Activated CD4-positive, alpha-beta T cell treated with anti-CD3 and anti-CD28 coated beads, Interleukin-2, Interleukin-4, amounts not matched to agents 100 ng/mL and 50 ng/mL, durations not matched to agents 16 hours and 8 hours (primary cell): ENCODE data around the gene CRY1.
"Not testable (repeated sequence)": the region's sequence is repeated elsewhere in the genome, so short reads cannot be mapped to it uniquely, and the experiment has no call there.

ENCODE experiments used
- DNase-seq: peaks from one replicate; pipeline ENCODE4 v3.0.0-alpha.2; 2020; ENCODE audit warnings: low spot score

The CRY1 gene

DNA sequence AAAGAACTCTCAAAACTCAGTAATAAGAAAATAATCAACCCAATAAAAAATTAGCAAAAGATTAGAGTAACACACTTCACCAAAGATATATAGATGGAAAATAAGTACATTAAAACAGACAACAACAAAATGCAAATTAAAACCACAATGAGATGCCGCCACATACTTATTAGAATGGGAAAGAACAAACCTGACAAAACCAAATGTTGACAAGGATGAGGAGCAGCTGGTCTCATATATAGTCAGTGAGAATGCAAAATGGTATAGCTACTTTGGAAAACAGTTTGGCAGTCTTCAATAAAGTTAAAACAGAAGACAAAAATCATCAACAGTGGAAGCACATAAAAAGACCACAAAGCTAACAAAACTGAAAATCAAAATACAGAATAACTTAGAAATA lies 29.1 kb downstream of the CRY1 start:
- DNase-seq, result no peak

DNA sequence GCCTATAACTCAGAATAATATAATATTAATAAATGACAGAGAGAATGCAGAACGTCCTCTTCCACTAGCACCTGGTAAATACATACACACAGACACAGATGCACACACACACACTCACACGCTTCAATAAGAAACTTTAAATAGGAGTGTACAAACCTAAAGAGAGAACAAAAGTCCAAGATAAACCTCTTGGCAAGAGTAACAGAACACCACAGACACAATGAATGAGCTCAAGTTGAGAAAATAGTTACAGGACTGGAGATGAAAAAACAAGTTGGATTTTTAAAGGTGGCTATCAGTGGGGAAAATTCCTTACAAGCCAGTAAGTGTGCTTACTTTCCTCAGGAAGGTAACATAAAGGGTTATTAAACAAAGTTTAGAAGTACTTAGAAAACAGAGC lies 35.2 kb downstream of the CRY1 start:
- no peak for DNase-seq

DNA sequence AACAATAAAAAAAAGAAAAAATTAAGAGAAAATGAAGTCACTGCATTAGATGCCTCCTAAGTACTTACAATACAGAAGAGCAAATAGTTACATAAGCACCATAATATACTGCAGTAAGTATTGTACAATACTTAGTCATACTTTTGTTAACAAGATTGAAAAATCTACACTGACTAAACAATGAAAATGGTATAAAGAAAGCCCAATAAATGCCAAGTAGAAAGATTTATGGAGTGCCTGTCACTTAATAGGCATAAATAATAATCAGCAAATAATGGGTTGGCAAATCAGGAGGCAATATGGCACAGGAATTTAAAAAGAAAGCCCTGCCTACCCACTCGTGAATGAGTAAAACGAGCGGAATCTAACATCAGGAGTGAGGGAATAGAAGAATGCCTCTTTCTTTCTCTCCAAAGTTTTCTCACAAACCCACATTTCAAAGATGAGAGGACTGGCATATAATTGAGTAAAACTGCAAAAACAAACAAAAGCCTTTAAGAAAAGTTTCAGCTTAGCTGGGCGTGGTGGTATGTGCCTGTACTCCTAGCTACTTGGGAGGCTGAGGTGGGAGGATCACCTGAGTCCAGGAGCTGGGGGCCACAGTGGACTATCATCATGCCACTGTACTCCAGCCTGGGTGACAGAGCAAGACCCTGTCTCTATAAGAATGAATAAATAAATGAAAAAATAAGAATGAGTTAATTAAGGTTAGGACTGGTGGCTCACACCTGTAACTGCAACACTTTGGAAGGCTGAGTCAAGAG lies 36.1 kb downstream of the CRY1 start:
- no peak for DNase-seq

DNA sequence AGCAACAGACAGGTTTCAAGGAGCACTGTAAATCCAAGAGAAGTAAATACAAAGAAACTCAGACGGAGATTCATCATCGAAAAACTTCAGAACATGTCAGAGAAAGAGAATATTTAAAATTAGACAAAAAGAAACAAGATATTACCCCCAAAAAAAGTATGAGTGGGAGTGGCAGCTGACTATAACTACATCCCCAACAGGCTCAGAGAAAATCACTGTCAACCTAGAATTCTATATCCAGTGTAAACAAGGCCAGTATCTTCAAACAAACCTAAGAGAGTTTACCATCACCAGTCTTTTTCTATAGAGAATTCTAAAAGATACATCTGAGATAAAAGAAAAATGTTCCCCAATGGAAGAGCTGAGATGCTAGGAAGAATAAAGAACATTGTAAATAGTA lies 39.6 kb downstream of the CRY1 start:
- DNase-seq, result no peak

- DNase-seq, result no peak
Measured at GRCh38 chr12:107045186-107045585, 48.2 kb downstream of the CRY1 start.

DNA sequence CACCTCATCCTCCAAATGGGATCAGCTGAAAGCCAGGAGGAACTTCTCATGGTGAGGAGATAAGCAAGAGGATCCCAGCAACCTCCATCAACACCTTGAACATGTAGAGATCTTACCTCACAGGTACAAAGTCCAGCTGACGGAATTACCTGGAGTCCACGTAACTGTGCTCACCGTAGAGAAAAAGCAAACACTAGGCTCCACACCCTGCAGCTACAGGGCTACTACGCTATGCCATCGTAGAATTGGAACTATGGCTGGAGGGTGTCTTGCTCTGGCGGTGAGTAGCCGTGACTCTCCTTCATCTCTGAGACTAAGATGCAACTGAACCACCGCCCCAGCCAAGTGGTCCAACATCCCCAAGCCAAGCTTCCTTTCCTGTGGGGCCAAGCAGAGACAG lies 50.5 kb downstream of the CRY1 start:
- DNase-seq, result no peak

- DNase-seq, result no peak
Measured at GRCh38 chr12:107035733-107036132, 57.6 kb downstream of the CRY1 start.

DNA sequence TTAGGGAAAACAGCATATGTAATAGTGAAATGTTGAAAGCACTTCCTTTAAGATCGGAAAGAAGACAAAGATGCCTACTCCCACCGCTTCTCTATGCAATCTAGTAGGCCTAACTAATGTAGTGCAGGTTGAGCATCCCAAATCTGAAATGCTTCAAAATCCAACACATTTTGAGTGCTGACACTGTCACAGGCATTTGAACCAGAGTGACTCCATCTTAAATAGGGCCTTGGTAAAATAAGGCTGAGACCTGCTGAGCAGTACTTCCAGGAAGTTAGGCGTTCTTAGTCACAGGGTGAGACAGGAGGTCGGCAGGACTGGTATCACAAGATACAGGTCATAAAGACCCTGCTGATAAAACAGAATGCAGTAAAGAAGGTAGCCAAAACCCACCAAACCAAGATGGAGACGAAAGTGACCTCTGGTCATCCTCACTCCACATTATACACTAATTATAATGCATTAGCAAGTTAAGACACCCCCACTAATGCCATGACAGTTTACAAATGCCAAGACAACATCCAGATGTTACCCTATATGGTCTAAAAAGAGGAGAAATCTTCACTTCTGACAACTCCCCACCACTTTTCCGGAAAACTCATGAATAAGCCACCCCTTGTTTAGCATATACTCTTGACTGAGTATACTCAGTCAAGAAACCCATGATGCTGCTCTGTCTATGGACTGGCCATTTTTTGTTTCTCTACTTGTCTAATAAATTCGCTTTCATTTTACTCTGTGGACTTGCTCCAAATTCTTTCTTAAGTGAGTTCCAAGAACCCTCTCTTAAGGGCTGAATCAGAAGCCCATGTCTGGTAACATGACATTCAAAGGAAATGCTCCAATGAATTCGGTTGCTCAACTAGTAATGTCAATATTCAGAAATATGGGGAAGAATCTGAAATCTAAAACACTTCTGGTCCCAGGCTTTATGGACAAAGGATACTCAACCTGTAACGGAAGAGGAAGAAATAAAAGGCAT lies 59.3 kb downstream of the CRY1 start:
- no peak for DNase-seq

- no peak for DNase-seq
Measured at GRCh38 chr12:107032266-107032665, 61.1 kb downstream of the CRY1 start.

DNA sequence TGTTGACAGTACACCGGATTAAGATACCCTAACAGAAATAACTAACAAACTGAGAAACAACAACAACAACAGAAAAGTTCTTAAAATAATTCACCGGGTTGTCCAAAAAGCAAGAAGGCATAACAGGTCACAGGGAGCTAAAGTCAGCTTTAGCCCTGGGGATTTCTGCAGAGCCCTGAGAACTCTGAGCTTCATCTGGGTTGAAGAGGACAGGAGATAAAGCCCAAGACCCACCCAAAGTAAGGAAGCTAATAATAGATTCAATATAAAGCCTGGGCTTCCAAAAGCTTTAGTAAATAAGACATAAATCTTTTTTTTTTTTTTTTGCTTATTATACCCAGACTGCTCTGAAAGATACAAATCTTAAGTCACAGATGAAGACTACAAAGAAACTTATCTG lies 62.3 kb downstream of the CRY1 start:
- DNase-seq, result no peak

DNA sequence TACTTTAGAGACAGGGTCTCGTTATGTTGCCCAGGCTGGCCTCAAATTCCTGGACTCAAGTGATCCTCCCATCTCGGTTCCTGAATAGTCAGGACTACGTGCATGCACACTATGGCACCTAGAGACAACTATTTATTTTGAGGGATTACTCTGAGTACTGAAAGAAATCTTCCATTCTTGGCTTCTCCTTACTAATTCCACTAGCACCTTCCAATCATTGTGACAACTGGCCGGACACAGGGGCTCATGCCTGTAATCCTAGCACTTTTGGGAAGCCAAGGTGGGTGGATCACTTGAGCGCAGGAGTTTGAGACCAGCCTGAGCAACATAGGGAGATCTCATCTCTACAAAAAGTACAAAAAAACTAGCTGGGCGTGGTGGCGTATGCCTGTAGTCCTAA lies 64.3 kb downstream of the CRY1 start:
- DNase-seq, result no peak

DNA sequence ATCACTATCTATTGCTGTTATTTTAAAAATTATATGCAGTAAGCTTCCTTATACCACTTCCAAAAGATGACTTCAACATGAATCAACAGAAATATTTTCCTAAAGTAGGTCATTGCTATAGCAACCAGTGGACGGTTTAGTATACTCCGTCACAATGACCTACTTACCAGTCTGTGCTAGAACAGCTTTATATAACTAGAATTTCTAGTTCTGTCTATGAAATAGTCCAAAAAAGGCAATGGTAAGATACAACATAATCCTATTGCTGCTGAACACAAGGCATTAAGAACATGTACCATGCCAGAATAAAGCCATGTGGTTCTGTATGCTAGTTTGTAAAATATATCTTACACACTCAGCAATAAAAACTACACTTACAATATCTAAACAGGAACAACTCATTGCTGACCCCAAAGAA lies 65.7 kb downstream of the CRY1 start:
- DNase-seq, result peak; percentile 43

DNA sequence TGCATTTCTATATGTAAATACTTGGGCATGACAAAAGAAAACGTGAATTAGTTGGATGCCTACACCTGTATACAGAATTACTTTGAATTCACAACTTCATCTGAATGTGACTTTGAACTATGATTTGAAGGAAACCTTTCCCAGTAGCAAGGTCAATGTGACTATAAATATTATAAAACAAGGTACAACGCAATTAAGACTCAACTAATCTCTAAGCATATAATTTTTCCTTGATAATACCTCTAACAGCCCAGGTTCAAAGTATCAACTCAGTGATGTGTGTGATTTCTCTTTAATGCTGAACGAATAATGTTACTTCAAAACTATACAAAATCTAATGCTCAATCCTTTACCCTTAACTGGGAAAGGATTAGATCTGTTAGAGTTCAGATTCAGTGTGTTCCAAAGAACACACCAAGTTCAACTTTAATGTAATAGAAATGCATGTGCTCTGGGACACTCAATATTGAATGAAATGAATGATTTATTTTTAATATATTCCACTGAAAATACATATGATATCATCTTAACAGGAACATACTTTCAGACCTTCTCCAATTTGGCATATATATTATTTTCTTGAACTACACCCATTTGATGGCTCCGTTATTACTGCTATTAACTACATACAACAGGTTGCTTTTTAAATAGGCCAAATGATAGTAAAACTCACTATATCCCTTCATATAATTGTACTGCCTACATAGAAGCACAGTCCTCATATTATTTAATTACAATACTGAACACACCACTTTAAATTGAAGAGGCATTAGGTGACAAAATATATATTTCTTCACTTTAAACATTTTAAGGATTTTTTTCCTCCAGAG lies 66.3 kb downstream of the CRY1 start:
- no peak for DNase-seq

DNA sequence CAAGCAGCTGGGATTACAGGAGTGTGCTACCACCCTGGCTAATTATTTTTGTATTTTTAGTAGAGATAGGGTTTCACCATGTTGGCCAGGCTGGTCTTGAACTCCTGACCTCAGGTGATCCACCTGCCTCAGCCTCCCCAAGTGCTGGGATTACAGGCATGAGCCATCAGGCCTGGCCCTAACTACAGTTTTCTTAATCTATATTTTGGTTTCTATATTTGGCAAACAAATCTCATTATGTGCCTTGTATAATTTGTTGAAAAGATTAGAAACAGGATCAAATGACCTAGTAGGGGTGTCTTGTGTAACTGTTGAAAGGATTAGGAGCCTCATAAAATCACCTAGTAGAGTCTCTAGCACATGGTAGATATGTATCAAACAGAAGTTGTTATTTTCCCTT lies 67.0 kb downstream of the CRY1 start:
- not testable (repeated sequence) for DNase-seq

DNA sequence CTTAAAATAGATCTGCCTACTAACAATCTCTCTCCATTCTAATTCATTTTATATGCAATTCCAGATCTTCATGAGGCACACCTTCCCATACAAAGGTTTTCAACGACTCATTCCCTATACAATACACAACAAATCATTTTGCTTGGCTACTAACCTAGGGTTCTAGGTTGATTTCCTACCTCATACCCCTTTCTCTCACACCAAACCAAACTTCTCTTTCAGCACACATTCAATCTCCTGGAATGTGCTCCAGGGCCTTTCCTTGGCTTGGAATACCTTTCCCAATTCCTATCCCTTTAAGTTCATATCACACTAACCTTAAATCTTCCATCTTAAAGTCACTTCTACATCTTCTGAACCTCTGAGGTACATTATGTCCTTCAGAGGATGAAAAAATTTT lies 67.7 kb downstream of the CRY1 start:
- no peak for DNase-seq

DNA sequence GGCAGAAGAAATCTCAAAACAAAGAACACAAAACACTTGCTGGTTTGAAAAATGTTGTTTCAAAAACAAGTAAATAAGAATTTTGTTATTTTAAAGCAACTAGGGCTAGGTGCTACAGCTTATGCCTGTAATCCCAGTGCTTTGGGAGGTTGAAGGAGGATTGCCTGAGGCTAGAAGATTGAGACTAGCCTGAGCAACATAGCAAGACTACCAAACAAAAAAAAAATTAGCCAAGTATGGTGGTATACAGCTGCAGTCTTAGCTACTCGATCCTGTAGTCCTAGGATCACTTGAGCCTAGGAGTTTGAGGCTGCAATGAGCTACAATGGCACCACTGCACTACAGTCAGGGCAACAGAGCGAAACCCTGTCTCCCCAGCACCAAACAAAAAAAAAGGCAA lies 73.8 kb downstream of the CRY1 start:
- no peak for DNase-seq

DNA sequence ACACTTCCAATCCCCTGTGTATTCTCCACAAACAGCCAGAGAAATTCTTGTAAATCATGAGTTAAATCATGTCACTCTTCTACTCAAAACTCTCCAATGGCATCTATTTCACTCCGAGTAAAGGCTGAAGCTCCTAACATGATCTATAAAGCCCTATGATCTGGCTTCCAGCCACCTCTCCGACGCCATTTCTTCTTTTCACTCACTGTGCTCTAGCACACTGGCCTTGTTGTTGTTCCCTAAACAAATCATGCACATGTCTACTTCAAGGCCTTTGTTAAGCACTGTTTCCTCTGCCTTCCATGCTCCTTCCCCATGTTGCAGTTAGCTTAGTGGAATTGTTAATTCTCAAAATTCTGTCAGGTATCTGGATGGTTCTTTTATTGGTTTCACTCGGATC lies 76.3 kb downstream of the CRY1 start:
- no peak for DNase-seq

- DNase-seq, result peak; percentile 5
Measured at GRCh38 chr12:107014055-107014454, 79.3 kb downstream of the CRY1 start.

- no peak for DNase-seq
Measured at GRCh38 chr12:107012736-107013425, 80.5 kb downstream of the CRY1 start.

- DNase-seq, result no peak
Measured at GRCh38 chr12:107011519-107011918, 81.8 kb downstream of the CRY1 start.

DNA sequence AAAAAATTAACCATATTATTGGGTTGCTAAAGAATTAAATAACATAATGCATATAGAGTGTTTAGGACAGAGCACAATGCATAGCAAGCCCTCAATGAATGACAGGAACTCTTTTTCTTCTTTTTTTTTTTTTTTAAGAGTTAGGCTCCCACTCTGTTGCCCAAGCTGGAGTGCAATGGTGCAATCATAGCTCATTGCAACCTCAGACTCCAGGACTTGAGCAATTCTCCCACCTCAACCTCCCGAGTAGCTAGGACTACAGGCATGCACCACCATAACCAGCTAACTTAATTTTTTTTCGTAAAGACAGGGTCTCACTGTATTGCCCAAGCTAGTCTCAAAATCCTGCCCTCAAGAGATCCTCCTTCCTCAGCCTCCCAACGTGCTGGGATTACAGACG lies 85.9 kb downstream of the CRY1 start:
- DNase-seq, result no peak

GRCh38 chr12:107002665-107003064 lies 90.7 kb downstream of the CRY1 start:
- DNase-seq, result not testable (repeated sequence)
